K562 (cell line): ENCODE data around the gene CRAMP1. TPM values are rescaled to one million over a fixed set of nuclear protein-coding genes. Genes with fewer than 3 reads are reported as not detected.
A peak's percentile ranks its signal among the peaks of the same experiment; 100 is the strongest.

Source experiments
- ATAC-seq: fragments of 200-7000 bp; cut with Tn5 transposase; 3 replicates; pipeline ENCODE4 v1.9.1; 2020; ENCODE audit warnings: moderate library complexity
- BruUV-seq: library from RNA; stranded (reverse); fragments of 400-500 nt; replicated peaks from 2 replicates; lab custom pipeline; 2021; lab: Mats Ljungman, UMichigan
- CTCF ChIA-PET: fragments of 300-600 bp; formaldehyde crosslinking; extraction: SDS; loops from one replicate; lab custom pipeline; 2021; ENCODE audit warnings: low intra/inter-chr PET ratio; lab: Yijun Ruan, JAX
- POLR2A ChIA-PET: fragments of 300-600, 350-650 bp; sonication (Branson Sonifier 250); formaldehyde crosslinking; extraction: SDS; loops from one replicate; lab custom pipeline; 2021; ENCODE audit warnings: antibody characterized with exemption, inconsistent platforms; lab: Yijun Ruan, JAX
- DNase-seq, 4 experiments: peaks; one replicate each; pipeline versions ENCODE4 v3.0.0 to v3.0.0-alpha.2; 2011 to 2018; ENCODE audit warnings: low spot score in 3 of 4, mixed read lengths in 3 of 4; ENCODE audit errors: extremely low read depth in 1 of 4
- FAIRE-seq: peaks from 2 replicates; lab custom pipeline; 2011; peaks lifted over from hg19 to GRCh38; lab: Jason Lieb, UNC
- H2AFZ ChIP-seq: 2 replicates; pipeline ENCODE4 v1.6.0; 2011; ENCODE audit warnings: low read depth, low read length, control low read depth, inconsistent platforms
- H3K27ac ChIP-seq: fragments of 200-600 bp; 3 replicates; pipeline ENCODE4 v1.8.0; 2011; ENCODE audit warnings: low read depth, mild to moderate bottlenecking, control low read depth, inconsistent platforms, low read length, moderate library complexity, mixed read lengths; ENCODE audit errors: extremely low read depth
- H3K27me3 ChIP-seq, 2 experiments: fragments of 300-600 bp in 1 of 2; 2 replicates in 1 of 2; 3 replicates in 1 of 2; pipeline versions ENCODE4 v1.6.0 to v1.8.0; 2011; ENCODE audit warnings: inconsistent platforms in 2 of 2, low read length in 2 of 2, mild to moderate bottlenecking in 1 of 2, mixed read lengths in 1 of 2, moderate library complexity in 1 of 2; ENCODE audit not compliant: control insufficient read depth in 2 of 2, insufficient read depth in 2 of 2
- H3K36me3 ChIP-seq: fragments of 300-600 bp; 3 replicates; pipeline ENCODE4 v1.8.0; 2011; ENCODE audit warnings: mild to moderate bottlenecking, low read length, inconsistent platforms; ENCODE audit not compliant: control insufficient read depth, insufficient read depth
- H3K4me1 ChIP-seq, 2 experiments: fragments of 200-600 bp in 1 of 2; replicated peaks in 1 of 2; 2 replicates in 1 of 2; 3 replicates in 1 of 2; pipeline versions ENCODE4 v1.5.1 to v1.8.0; 2011; ENCODE audit warnings: inconsistent platforms in 2 of 2, low read length in 2 of 2, mild to moderate bottlenecking in 1 of 2, mixed read lengths in 1 of 2, moderate library complexity in 1 of 2; ENCODE audit not compliant: control insufficient read depth in 2 of 2, insufficient read depth in 2 of 2
- H3K4me2 ChIP-seq: 2 replicates; pipeline ENCODE4 v1.6.1; 2011; ENCODE audit warnings: low read length, control low read depth, inconsistent platforms, mixed read lengths; ENCODE audit not compliant: insufficient read depth
- H3K4me3 ChIP-seq: fragments of 200-600 bp; sonication (generic), shearing (Covaris generic); 2 replicates; pipeline ENCODE4 v1.5.1; 2016; ENCODE audit warnings: control low read depth, inconsistent platforms
- H3K79me2 ChIP-seq: fragments of 200-600 bp; 3 replicates; pipeline ENCODE4 v1.8.0; 2011; ENCODE audit warnings: low read length, inconsistent platforms; ENCODE audit not compliant: control insufficient read depth, insufficient read depth
- H3K9ac ChIP-seq, 2 experiments: 2 replicates each; pipeline versions ENCODE4 v1.6.0 to v1.6.1; 2011; ENCODE audit warnings: low read depth in 2 of 2, low read length in 2 of 2, control low read depth in 1 of 2, inconsistent platforms in 1 of 2, mild to moderate bottlenecking in 1 of 2, mixed read lengths in 1 of 2; ENCODE audit not compliant: insufficient read depth in 1 of 2
- H3K9me1 ChIP-seq: one replicate; pipeline ENCODE4 v1.6.0; 2011; ENCODE audit warnings: inconsistent platforms, mild to moderate bottlenecking, low read length, moderate library complexity; ENCODE audit not compliant: control insufficient read depth, insufficient read depth
- H3K9me3 ChIP-seq: replicated peaks from 2 replicates; pipeline ENCODE4 v1.5.1; 2011; ENCODE audit warnings: low read depth, low read length, inconsistent platforms; ENCODE audit not compliant: control insufficient read depth, insufficient read depth
- H4K20me1 ChIP-seq: replicated peaks from 2 replicates; pipeline ENCODE4 v1.6.1; 2011; ENCODE audit warnings: low read length, inconsistent platforms, mixed read lengths; ENCODE audit not compliant: control insufficient read depth, insufficient read depth
- CREM ChIP-seq: IDR thresholded peaks from 2 replicates; pipeline ENCODE4 v1.6.1; 2014; ENCODE audit warnings: antibody characterized with exemption, low read depth
- HDGF ChIP-seq: fragments of 450-650 bp; IDR thresholded peaks from 2 replicates; pipeline ENCODE4 v1.6.1; 2016
- STAT5B ChIP-seq: fragments of 250-450 bp; sonication (Bioruptor Pico); IDR thresholded peaks from 2 replicates; pipeline ENCODE4 v1.8.0; 2021; ENCODE audit warnings: mild to moderate bottlenecking, inconsistent platforms
- TCF15 ChIP-seq: fragments of 250-450 bp; sonication (Bioruptor Pico); IDR thresholded peaks from 2 replicates; pipeline ENCODE4 v1.8.0; 2022; ENCODE audit warnings: moderate library complexity, mild to moderate bottlenecking, inconsistent platforms
- TCFL5 ChIP-seq: fragments of 250-450 bp; sonication (Bioruptor Pico); conservative IDR thresholded peaks from 2 replicates; pipeline ENCODE4 v1.6.1; 2021; ENCODE audit warnings: mild to moderate bottlenecking, moderate library complexity, matching md5 sums
- ZNF239 ChIP-seq: fragments of 250-450 bp; sonication (Bioruptor Pico); IDR thresholded peaks from 2 replicates; pipeline ENCODE4 v1.4.0; 2020; ENCODE audit warnings: mild to moderate bottlenecking
- ZNF274 ChIP-seq: IDR thresholded peaks from 2 replicates; pipeline ENCODE4 v1.6.1; 2011; ENCODE audit warnings: low read depth, mild to moderate bottlenecking, low read length, moderate library complexity, borderline replicate concordance
- ZNF592 ChIP-seq: fragments of 450-650 bp; IDR thresholded peaks from 2 replicates; pipeline ENCODE4 v1.6.1; 2017; ENCODE audit warnings: antibody characterized with exemption, mild to moderate bottlenecking
- WGBS: fragments of 100-300 bp; shearing (Covaris generic); methylation state at CpG from one replicate; pipeline ENCODE4 v1.1.6; 2016; ENCODE audit warnings: low coverage, mixed read lengths; ENCODE audit not compliant: insufficient coverage; ENCODE audit errors: missing lambda C conversion rate; 5-methylcytosine and 5-hydroxymethylcytosine counted together
- in situ Hi-C: fragments of 300-500 bp; cut with MboI; formaldehyde crosslinking; loops from 4 replicates; pipeline ENCODE4 v1.15.0; 2018; ENCODE audit warnings: inconsistent platforms, mixed read lengths
- intact Hi-C: fragments of 100-400 bp; cut with micrococcal nuclease; formaldehyde crosslinking; loops from 2 replicates; pipeline ENCODE4 v1.14.2; 2022
- polyA plus RNA-seq, 8 experiments: library from polyadenylated mRNA; depleted of rRNA in 4 of 8; stranded (reverse) in 5 of 8; unstranded in 3 of 8; fragments of >200 nt; fragmentation: Nextera tagmentation in 2 of 8; fragmentation: Illumina TruSeq in 1 of 8; extraction: Ambion mirVana in 2 of 8; extraction: Trizol in 1 of 8; gene quantifications; 2 replicates each; pipeline versions ENCODE4 v1.2.1 to v1.2.3, GENCODE V29; 2011 to 2014; ENCODE audit warnings: inconsistent platforms in 1 of 8, missing spikeins in 1 of 8
- total RNA-seq, 7 experiments: library from RNA; depleted of rRNA in 6 of 7; stranded (reverse); fragments of >200 nt in 6 of 7; fragmentation: Illumina TruSeq in 2 of 7; extraction: Trizol in 2 of 7; gene quantifications; 2 replicates each; pipeline versions ENCODE4 v1.2.1 to v1.2.3, GENCODE V29; 2011 to 2021; ENCODE audit warnings: low replicate concordance in 1 of 7

CRAMP1 gene
- total and polyA plus RNA-seq, 9 of the 15 experiments (the other 6 are each of a cell fraction or from before 2014, with no cell fraction given): 0.52 to 20.8 (median 7.5) TPM

GRCh38 chr16:1639282-1639681, 27.1 kb downstream of the CRAMP1 start:
- H3K27me3 ChIP-seq: no peaks in the 10 kb centered on the region
- no peak for DNase-seq
- intact Hi-C loops (no loop called here), in situ Hi-C loops (no loop called here)
- peak; percentile 61 for ATAC-seq
- H4K20me1 ChIP-seq: peaks cover 5% of the 10 kb centered on the region; the same call in 1 of the 2 replicates
- peaks cover 0 to 9% of the 10 kb centered on the region in 2 experiments; a peak in 1 of 5 replicates for H3K4me1 ChIP-seq
- no peak for FAIRE-seq
- H3K4me2 ChIP-seq: no peak overlapping the region
- H3K27ac ChIP-seq: no peak overlapping the region
- H3K4me3 ChIP-seq: no peak overlapping the region
- H3K9ac ChIP-seq: no peak overlapping the region
- H3K9me1 ChIP-seq: peaks cover under 1% of the 10 kb centered on the region
- H3K9me3 ChIP-seq: no peaks in the 10 kb centered on the region
- POLR2A ChIA-PET: no interaction called here
- no peak overlapping the region for H2AFZ ChIP-seq
- CTCF ChIA-PET: no interaction called here
- TF ChIP-seq ZNF592 (no peak), STAT5B (no peak), ZNF239 (no peak), ZNF274 (no peak), TCF15 (CRISPR knock-in tag) (no peak), CREM (no peak), TCFL5 (CRISPR knock-in tag) (no peak), HDGF (no peak)
- WGBS: 91% methylated on average over 2 of the region's 2 CpGs
- H3K36me3 ChIP-seq: peaks cover 90% of the 10 kb centered on the region
- BruUV-seq: no TSS peak
- H3K79me2 ChIP-seq: peaks cover 6% of the 10 kb centered on the region; the same call in 1 of the 3 replicates
